ENCODE data around the gene CHEK1. TPM values are rescaled to one million over a fixed set of nuclear protein-coding genes. Genes with fewer than 3 reads are reported as not detected.

Gene CHEK1
- total and polyA plus RNA-seq, 2 of the 4 experiments (the other 2 are of a cell fraction): 16.0 to 22.6 TPM

DNA sequence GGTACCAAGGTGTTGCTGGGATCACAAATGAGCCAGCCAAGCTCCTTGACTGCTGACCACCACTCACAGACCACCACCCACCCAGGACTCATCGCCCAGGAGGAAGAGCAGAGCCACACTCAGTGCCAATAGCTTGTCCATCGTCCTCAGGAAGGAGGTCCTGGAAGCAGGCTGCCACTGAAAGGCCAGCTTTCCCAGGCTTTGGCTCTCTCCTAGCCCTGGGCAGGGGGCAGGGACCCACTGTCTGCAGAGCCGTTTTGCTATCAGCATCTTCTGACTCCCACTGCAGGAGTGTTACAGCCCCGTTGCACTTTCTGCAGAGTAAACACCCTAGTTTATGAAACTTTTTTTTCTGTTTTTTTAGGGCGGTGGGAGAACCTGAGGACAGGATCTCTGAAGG lies 67.9 kb downstream of the CHEK1 start:
- no peak overlapping the region for H2BK5ac ChIP-seq (ENCODE audit: low read depth, low read length, poor library complexity, severe bottlenecking)
- no peak overlapping the region for H3K18ac ChIP-seq (ENCODE audit: low read depth, low read length)
- ATAC-seq (ENCODE audit: low read depth) (no peak), DNase-seq (no peak)
- H3K9me3 ChIP-seq (ENCODE audit: control insufficient read depth, insufficient read depth, low read length): no peaks in the 10 kb centered on the region
- no peak overlapping the region for H2AK9ac ChIP-seq (replicated peaks; ENCODE audit: low read depth, low read length, poor library complexity)
- no peak overlapping the region for H4K91ac ChIP-seq (ENCODE audit: insufficient read depth, low read depth, low read length)
- no peak overlapping the region for H2BK15ac ChIP-seq (ENCODE audit: low read depth, low read length)
- H3K79me1 ChIP-seq (ENCODE audit: low read depth in 1 of 2, low read length in 2 of 2): no peaks in the 10 kb centered on the region
- no peaks in the 10 kb centered on the region; the same call in 1 of the 2 replicates for H3K9me1 ChIP-seq (ENCODE audit: insufficient read depth, low read length)
- H3K4me2 ChIP-seq (ENCODE audit: low read depth, low read length): no peak overlapping the region
- CTCF ChIA-PET: no interaction called here
- H3K23ac ChIP-seq (ENCODE audit: low read depth, low read length): no peak overlapping the region
- H4K20me1 ChIP-seq (ENCODE audit: insufficient read depth, low read length): no peaks in the 10 kb centered on the region
- no peak overlapping the region for H2BK120ac ChIP-seq (ENCODE audit: low read depth, low read length)
- no peak overlapping the region for H2BK20ac ChIP-seq (ENCODE audit: low read depth, low read length)
- H3K56ac ChIP-seq (ENCODE audit: extremely low read depth, insufficient read depth, low read length): no peak overlapping the region
- TF ChIP-seq NFE2L2 (IDR thresholded peaks at IDR 0.05; ENCODE audit: low read depth, low read length): no peak
- no peak overlapping the region for H2AFZ ChIP-seq (replicated peaks; ENCODE audit: low read length, poor library complexity)
- intact Hi-C loops (cut with micrococcal nuclease) (no loop called here), dilution Hi-C loops (cut with HindIII; ENCODE audit: low sequenced_read_pairs, unreplicated experiment) (no loop called here), in situ Hi-C loops (cut with MboI; ENCODE audit: low sequenced_read_pairs) (no loop called here)
- no peak overlapping the region for H4K8ac ChIP-seq (ENCODE audit: low read depth in 2 of 2, low read length in 2 of 2)
- H2AK5ac ChIP-seq (ENCODE audit: low read depth, low read length): no peak overlapping the region
- H3K4me3 ChIP-seq (ENCODE audit: insufficient read depth, low read depth, low read length): no peak overlapping the region
- no peaks in the 10 kb centered on the region for H3K36me3 ChIP-seq (ENCODE audit: control insufficient read depth, insufficient read depth, low read length)
- no peak overlapping the region for H3K4ac ChIP-seq (ENCODE audit: low read depth, low read length)
- POLR2A ChIA-PET (ENCODE audit: unreplicated experiment): no interaction called here
- BruUV-seq (replicated peaks): no TSS peak
- H4K5ac ChIP-seq (ENCODE audit: low read depth, low read length): no peak overlapping the region
- H3K27me3 ChIP-seq (ENCODE audit: control insufficient read depth, insufficient read depth, low read length): no peaks in the 10 kb centered on the region
- whole genome bisulfite sequencing, 2 experiments (ENCODE audit: extremely low coverage in 2 of 2, insufficient read length in 1 of 2): no CpG with 5 or more reads among the region's 5 CpGs
- H3K27ac ChIP-seq (ENCODE audit: insufficient read depth, low read length): no peak overlapping the region
- H3K9ac ChIP-seq (ENCODE audit: low read depth, low read length): no peak overlapping the region
- H3K14ac ChIP-seq (replicated peaks; ENCODE audit: low read depth, low read length): no peak overlapping the region
- H3K4me1 ChIP-seq (ENCODE audit: control insufficient read depth, insufficient read depth, low read length): no peaks in the 10 kb centered on the region

Measured in IMR-90 (cell line).